WI38 (cell line): ENCODE data around the gene ZNF649.
"Not testable (repeated sequence)": the region's sequence is repeated elsewhere in the genome, so short reads cannot be mapped to it uniquely, and the experiment has no call there.

Experiments used
- H3K4me3 ChIP-seq: 2 replicates; pipeline ENCODE4 v1.5.1; 2011; ENCODE audit warnings: low read depth, mild to moderate bottlenecking, control low read depth, low read length
- CTCF ChIP-seq: IDR thresholded peaks from 2 replicates; pipeline ENCODE4 v1.5.1; 2012; ENCODE audit warnings: low read depth, mild to moderate bottlenecking, control low read depth, low read length

ZNF649 gene

GRCh38 chr19:51926784-51927741 lies 22.2 kb upstream of the ZNF649 start, which contains the start of gene ZNF613:
Gene ZNF613, plus strand, starts transcription at chr19:51927472. Its CDS starts 8,749 bp downstream, at chr19:51936221.
- H3K4me3 ChIP-seq, result peak within 1 kb of the TSS; percentile 89
- TF ChIP-seq CTCF, result no peak

DNA sequence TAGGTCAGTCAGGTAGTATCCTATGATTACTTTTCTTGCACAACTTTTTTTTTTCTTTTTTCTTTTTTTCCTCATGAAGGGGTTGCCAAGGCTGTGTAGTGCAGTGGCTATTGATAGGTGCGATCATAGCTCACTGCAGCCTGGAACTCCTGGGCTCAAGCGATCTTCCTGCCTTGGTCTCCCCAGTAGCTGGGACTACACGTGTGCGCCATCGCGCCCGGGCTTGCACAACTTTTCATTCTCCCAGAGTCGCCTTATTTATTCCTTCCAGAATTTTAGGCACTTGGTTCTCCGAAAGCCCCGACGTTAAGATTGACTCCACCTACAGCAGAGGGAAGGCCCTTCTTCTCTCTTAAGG lies 21.6 kb upstream of the ZNF649 start:
- no peak for TF ChIP-seq CTCF

DNA sequence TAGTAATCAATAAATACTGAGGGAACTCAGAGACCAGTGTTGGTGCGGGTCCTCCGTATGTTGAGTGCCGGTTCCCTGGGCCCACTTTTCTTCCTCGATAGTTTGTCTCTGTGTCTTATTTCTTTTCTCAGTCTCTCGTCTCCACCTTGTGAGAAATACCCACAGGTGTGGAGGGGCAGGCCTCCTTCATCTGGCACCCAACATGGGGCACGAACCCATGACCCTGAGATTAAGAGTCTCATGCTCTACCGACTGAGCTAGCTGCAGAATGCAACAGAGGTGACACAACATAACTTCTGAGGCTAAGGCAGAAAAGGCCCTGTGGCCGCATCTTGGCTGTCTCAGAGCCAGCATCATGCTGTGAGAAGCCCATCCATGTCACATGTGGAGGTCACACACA lies 17.1 kb upstream of the ZNF649 start:
- H3K4me3 ChIP-seq, result no peak overlapping the region
- TF ChIP-seq CTCF, result no peak

More for the DNA sequence above, 21.6 kb upstream of the ZNF649 start:
- H3K4me3 ChIP-seq, result peak overlapping the region; percentile 89

GRCh38 chr19:51919606-51920005 lies 14.8 kb upstream of the ZNF649 start:
- no peak for TF ChIP-seq CTCF
- no peak overlapping the region for H3K4me3 ChIP-seq

DNA sequence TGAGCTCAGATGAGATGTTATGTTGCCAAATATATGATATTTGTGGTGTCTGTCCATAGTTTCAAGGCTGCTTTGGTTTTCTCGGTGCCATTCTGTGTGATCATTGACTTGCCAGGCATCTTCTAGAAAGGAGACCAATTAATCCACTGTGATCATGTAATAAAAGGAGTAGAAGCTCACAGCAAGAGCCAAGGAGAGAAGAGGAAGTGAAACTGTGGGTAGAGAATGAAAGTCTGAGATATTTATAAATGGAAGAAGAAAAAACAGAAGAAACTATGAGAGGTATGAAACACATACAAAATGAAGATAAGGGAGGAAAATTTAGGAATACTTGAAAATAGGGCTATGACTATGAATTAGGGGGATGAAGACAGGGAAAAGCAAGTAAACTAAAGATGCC lies 11.3 kb upstream of the ZNF649 start:
- H3K4me3 ChIP-seq, result no peak overlapping the region
- no peak for TF ChIP-seq CTCF

GRCh38 chr19:51915324-51915867 lies 10.6 kb upstream of the ZNF649 start:
- TF ChIP-seq CTCF, result no peak
- H3K4me3 ChIP-seq, result no peak overlapping the region

GRCh38 chr19:51907981-51908380 lies 3.2 kb upstream of the ZNF649 start:
- H3K4me3 ChIP-seq, result not testable (repeated sequence)

GRCh38 chr19:51906108-51906507 lies 1.3 kb upstream of the ZNF649 start:
- not testable (repeated sequence) for H3K4me3 ChIP-seq

- H3K4me3 ChIP-seq, result not testable (repeated sequence)
These were observed 822 bp upstream of the ZNF649 start for GRCh38 chr19:51905639-51906038.
